ENCODE measurements around the gene FASTK. TPM values are rescaled to one million over a fixed set of nuclear protein-coding genes. Genes with fewer than 3 reads are reported as not detected.

Gene FASTK
- polyA plus RNA-seq, 12 donors = 52.7 to 146 (median 55.3) TPM; not detected in 1

- DNase-seq = no peak
Observed at GRCh38 chr7:151069841-151070573, 10.6 kb downstream of the FASTK start.

GRCh38 chr7:151068069-151068773 lies 12.4 kb downstream of the FASTK start:
- no peak for DNase-seq

DNA sequence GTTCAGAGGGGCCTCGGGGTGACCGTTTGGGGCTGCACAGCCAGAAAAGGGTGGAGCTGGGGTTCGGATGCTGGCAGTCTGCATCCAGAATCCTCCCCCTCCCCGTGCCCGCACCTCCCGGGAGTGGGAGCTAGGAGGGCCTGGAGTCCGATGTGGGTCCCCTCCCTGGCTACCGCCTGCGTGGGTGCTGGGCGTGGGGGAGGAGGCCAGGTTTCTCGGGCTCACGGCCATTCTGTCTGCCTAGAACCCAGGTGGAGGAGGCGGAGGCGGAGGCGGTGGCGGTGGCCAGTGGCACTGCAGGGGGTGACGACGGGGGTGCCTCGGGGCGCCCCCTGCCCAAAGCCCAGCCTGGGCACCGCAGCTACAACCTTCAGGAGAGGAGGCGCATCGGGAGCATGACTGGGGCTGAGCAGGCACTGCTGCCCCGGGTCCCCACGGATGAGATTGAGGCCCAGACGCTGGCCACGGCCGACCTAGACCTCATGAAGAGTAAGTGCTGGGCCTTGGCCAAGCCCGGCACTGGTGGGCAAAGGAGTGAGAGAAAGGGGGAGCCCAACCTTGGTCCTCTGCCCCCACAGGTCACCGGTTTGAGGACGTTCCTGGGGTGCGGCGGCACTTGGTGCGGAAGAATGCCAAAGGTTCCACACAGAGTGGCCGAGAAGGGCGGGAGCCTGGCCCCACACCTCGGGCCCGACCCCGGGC lies 14.2 kb downstream of the FASTK start:
- DNase-seq = no peak

- no peak for DNase-seq
Observed at GRCh38 chr7:151065516-151065915, 15.1 kb downstream of the FASTK start.

DNA sequence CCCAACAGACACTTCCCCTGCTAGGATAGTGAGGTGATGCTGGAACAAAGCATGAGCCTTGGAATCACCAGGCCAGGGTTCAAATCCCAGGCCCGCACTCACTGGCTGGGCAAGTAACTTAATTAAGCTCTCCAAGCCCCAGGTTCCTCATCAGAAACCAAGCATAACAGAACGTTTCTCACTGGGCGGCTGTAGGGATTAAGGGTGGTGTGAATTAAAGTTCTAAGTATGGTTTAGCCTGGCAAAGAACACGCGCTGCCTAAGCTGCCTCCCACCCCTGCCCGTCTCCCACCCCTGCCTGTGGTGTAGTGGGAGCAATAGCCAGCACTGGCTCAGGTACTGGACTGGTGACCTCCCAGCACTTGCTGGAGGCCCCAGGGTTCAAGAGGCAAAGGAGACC lies 15.6 kb downstream of the FASTK start:
- DNase-seq = no peak

DNA sequence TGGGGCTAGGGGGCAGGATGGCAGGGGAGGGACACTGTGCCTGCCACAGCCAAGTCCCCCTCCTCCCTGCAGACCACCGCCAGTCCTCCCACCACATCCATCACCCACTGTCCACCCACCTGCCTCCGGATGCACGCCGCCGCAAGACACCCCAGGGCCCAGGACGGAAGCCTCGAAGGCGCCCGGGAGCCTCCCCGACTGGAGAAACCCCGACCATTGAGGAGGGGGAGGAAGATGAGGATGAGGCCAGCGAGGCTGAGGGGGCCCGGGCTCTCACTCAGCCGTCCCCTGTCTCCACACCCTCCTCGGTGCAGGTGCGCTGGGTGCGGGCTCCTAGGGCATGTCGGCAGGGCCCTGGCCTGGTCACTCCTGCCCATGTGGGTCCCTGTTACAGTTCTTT lies 16.2 kb downstream of the FASTK start:
- DNase-seq = no peak

- DNase-seq = no peak
Observed at GRCh38 chr7:151063212-151063561, 17.4 kb downstream of the FASTK start.

GRCh38 chr7:151062399-151063211 lies 18.0 kb downstream of the FASTK start:
- DNase-seq = no peak

DNA sequence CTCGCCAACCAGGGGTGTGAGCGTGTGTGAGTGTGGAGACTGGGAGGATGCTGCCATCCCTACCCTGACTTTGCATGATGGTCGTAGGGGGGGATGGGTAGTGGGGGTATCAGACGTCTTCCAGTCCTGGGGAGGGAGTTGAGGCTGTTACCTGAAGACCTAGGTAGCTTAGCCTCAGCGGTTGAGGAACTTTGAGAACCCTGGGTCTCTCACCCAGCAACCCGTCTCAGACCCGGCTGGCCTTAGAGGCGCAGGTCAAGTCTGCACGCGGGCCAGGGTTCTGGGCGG lies 18.6 kb downstream of the FASTK start:
- no peak for DNase-seq

DNA sequence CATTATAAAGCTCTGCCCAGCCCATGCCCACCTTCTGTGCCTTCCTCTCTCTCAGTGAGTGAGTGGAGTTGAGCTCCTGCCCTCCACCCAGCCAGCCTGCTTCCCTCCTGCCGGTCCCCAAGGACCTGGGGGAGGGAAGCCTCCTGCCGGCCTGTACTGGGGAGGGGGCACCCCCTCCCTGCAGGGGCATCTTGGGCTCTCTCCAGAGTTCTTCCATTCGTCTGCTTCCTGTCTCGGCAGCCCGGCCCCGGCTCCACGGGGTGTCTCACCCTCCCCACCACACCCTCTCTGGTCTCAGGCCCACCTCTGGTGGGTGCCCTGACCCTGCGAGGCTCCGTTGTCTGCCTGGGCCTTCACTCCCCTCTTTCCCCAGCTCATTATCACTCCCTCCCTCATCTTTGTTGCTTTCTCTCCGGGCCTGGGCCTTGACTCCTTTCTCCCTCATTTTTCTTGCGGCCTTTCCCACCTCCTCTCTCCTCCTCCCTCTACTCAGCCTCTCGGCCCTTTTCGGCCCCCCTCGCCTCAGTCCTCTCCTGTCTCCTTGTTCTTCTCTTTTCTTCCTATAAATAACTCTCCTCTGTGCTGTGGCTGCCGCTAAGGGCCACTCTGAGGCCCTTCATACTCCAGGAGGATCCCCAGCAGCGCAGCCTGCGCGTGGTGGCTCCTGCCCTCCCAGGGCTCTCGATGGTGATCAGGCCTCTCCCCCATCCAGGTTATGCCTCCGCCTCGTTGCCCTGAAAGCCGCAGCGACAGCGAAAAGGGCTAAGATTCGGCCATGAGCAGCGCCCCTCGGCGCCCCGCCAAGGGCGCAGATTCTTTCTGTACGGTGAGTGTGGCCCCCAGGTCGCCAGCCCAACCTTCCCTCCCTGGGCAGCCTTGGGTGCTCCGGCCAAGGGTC lies 19.1 kb downstream of the FASTK start:
- no peak for DNase-seq

- no peak for DNase-seq
Observed at GRCh38 chr7:151060416-151061212, 20.0 kb downstream of the FASTK start.

DNA sequence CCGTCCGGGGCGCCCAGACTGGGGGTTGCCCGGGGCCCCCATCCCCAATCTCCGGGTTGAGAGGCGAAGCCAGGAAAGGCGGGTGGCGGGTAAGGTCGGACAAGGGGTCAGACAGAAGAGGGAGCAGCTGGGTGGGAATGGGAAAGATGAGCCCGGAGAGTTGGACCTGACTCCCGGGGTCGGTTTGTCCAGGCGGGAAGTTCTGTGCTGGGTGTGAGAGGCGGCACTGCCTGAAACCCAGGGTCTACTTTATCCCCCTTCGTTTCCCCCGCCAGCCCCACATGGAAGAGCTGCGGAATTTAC lies 20.5 kb downstream of the FASTK start:
- DNase-seq = no peak

GRCh38 chr7:151059367-151060112 lies 21.1 kb downstream of the FASTK start, which contains the start of gene SLC4A2:
TSS of gene SLC4A2 (plus strand) at chr7:151059589. CDS start at chr7:151061988, 2,399 bp downstream.
- DNase-seq = peak; percentile 77

DNA sequence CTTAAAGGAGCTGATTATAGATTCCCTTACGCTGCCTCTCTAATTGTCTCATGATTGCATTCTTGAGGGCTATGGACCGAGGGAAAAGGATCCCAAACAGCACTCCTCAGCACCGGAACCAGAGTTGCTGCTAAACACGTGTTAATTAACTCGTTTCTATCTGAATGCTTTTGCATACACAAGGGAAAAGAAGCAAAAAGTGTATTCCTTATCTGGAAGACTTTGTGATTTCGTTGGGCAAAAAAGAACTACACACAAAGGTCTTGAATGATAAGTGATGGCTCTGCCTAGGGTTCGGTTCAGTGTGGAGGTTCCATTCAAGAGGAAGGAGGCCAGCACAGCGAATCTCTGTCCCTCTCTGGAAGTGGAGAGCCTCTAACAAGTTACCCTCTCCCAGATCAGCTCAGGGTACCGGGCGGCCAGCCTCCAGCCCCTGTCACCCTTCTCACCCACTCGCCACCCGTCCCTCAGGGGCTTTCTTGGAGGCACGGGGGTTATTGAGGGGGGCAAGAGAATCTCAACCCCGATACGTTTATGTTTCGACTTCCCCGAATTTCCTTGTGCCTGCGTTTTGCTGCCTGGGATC lies 21.7 kb downstream of the FASTK start:
- no peak for DNase-seq

DNA sequence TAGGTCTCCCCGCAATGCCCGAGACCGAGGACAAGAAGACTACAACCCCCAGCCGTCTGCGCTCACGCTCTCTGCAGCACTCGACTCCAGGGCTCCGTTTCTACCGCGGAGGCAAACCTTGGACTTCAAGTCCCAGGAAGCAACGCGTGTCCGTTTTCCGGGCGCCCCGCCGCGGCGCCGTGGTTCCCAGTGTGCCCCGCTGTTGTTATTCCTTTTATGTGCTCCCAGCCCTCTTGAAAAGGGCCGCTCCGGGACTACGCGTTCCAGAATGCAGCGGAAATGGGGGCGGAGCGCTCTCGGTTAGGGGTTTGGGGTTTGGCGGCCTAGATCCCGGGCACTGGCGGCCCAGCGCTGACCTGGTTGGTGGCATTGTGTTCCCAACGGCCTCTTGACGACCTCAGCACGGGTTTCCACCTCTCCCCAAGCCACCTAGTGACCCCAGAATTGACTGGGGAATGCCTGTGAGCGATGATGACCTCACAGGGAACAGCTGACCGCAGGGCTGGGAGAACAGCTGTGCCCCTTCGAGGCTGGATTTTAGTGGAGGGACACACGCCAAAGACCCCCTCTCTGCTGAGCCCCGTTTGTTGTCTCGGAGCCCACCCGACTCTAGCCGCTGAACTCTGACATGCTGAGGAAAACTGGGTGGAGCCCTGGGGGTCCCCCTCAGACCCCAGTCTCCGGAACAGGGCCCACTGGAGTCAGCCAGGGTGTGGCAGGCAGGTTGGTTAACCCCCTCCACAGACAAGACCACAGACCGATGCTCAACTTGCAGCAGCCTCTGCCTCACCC lies 22.4 kb downstream of the FASTK start:
- peak; percentile 99 for DNase-seq

DNA sequence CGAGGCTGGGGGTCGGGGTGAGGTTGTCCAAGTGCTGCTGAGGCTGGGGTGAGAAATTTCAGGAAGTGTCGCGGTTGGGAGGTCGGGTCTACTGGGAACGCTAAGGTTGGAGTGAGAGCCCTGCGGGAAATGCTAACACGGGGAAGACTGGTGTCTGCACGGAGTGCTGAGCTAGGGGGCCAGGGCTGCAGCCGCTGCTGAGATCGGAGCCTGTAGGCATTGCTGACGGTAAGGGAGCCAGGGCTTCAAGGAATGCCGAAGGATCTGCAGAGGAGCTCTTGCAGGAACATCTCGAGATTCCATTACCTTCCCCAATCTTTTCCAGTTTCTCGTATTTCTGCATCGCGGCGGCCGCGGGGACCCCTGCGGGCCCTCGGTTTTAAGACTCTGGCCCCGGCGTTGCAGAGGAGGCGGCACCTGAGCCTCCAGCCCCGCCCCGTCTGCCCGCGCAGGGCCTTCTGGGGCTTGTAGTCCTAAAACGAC lies 23.1 kb downstream of the FASTK start, which contains the start of gene CDK5:
TSS of gene CDK5 (minus strand) at position 392 of the 483 bp plus-strand sequence. CDS start at position 343, 49 bp downstream.
- no peak for DNase-seq

DNA sequence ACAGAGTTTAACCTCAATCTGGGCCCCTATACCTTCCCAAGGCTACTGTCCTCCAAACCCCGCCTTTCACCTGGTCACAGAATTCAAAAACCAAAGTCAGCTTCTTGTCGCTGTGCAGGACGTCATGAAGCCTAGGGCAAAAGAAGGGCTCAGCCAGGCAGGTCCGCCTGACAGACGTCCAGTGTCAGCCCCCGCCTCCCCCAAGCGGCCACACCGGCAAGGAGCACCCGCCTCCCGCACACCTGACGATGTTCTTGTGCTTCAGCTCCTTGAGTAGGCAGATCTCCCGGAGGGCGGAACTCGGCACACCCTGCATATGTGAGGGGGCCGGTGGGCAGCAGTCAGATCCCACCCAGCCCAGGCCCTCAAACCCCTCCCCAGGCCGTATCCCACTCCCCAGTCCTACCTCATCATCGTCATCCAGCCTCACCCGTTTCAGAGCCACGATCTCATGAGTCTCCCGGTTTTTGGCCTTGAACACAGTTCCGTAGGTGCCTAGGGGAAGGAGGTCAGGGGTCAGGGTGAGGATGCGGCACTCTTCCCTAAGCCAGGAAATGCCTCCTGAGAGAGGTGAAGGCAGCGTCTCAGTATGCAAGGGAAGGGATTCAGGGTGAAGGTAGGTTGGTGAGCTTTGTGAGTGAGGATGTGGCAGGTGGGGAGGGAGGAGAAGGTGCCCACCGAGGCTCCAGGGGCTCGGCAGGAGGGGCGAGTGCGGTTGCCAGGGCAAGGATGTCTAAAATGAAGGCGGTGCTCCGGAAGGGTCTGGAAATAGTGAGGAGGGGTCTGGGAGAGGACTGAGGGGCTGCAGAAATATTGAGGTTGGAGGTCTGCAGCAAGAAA lies 23.7 kb downstream of the FASTK start:
- no peak for DNase-seq
